ELR (cell line): Measurements from ENCODE around the gene MACC1.

Source experiments
- DNase-seq: peaks from one replicate; pipeline ENCODE4 v3.0.0-alpha.2; 2015; ENCODE audit warnings: low read depth

MACC1 gene

DNA sequence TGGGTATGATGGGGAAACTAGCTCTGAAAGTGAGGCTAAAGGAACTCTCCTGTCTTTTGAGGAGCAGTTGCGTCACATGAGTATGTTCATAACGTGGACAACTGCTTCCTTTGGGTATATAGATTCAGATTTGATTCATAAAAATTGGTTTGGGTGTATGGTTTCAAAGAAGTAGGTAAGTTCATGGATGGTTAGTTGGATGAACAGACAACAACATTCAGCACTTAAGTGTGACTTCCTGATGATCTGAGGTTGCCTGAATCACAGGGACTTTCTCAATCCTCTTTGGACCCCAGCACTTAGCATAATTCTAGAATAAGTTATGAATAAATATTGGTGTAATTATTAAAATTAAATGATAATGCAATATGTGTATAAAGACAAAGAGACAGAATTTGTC is 43.4 kb downstream of the MACC1 start:
- DNase-seq = no peak

DNA sequence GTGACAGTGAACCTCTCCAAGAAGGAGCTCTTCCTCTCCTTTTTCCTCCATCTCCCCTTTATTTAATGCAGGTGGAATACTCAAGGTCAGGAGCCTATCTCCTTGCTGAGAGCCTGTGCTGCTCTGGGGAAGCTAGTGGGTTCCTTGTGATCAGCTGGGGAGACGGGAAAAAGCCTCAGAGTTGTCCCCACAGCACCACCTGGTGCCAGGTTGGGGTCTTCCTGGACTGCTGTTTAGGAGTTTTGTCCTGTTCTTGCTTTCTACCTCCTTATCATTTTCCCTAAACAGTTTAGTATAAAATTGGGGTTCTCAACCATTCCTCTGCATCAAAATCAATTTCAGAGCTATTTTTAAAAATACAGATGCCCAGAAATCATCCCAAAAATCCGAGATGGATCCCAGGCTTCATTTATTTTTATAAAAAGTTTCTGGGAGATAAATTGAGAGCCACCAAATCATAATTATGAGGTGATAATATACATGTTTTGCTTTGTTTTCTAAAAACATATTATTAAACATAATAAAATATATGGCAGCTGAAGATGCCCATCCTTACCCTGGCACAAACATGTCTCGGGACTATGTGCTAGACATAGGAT is 44.3 kb downstream of the MACC1 start:
- peak; percentile 67 for DNase-seq

DNA sequence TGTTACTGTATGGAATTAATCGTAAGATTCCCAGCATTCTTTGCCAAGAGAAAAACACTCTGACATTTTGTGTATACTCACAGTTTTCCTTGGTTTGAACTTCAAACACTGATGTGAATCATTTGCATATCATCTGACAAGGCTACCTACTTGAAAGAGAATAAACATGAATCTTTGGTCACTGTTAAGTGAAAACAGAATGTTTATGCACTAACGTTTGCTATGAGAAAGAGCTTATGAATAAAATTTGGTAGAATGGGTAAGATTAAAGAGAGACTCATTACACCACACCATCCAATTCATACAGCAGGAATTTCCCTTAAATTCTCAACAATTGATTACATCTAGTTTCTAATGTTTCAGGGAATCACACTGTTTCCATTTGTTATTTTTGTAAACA is 46.6 kb downstream of the MACC1 start:
- DNase-seq = no peak

DNA sequence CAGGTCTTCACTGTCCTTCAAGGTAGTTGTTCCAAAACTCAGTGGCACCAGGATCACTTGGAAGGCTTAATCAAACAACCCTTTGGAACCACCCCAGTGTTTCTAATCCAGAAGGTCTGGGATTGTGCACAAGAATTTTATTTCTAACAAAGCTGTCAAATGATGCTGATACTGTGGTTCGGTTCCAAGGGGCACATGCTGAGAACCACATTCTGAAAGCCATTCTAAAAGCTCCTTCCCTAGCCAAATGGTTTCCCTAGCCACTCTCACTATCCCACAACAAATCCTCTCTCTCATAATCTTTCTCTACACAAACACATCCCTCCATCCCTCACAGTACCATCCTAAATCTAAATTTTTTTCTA is 52.1 kb downstream of the MACC1 start:
- DNase-seq = no peak

DNA sequence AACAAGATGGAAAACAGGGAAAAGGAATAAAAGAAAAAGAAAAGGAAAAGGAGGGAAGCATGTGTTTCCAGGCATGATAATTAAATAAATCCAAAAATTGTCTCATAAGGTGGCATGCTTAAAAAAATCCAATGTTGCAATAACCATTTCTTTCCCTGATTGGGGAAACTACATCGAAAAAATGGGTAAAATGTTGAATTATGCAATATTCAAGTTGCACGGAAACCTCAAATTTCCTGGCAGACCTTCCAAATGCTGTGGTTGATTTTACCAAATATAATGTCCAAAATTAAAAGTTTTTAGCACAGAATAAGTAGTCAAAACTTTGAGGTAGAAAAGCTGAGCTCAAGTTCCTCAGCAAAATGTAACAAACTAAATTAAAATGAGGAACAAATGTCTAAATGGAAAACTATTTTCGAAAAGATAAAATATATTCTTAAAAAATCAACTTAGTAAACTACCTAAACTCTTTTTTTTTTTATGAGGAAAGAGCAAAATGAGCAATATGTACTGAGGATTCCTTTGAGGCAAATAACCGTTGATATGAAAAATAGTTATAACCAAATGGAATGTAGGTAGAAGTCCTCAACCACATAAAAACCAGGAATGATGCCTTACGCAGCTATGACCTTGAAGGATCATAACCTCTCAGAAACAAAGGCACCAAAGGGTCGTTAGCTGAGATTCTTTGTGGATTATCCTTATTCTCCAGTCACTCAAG is 52.6 kb downstream of the MACC1 start:
- DNase-seq = no peak

DNA sequence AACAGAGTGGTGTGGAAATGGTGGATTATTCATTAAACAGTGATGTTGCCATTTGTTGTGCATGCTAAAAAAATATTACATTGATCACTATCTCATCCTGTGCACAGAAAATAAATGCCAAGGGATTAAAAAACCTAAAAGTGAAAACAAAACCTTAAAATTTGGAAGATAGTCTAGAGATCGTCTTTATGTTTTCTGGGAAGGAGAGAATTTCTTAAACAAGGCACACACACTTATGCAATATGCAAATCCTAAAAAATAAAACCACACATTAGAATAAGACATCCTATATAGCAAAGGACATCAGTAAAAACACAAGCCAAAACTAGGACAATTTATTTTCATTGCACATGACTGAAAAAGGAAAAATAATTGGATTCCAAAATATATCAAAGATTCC is 54.5 kb downstream of the MACC1 start:
- DNase-seq = no peak

DNA sequence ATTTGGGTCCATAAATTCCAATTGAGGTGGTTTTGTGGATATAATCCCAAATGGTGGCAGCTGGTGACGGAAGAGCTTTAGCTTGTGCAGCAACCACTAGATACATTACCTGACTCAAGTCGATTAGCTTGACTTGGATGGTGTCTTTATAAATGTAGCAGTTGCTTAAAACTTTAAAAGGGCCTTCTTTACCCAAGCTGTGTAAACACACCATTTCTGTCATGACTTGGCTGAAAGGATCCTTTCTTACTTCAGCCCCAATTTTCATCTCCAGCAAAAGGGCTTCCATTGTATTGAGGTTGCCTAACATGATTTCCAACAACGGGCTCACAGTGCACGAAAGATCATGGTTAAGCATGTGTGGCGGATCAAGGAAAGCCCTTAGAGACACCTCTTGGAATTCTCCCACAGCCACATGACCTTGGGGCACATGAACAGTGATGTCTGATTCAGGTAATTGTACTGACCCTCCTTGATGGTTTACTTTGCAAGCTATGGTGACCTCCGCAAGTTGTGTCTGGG is 57.9 kb downstream of the MACC1 start:
- no peak for DNase-seq

DNA sequence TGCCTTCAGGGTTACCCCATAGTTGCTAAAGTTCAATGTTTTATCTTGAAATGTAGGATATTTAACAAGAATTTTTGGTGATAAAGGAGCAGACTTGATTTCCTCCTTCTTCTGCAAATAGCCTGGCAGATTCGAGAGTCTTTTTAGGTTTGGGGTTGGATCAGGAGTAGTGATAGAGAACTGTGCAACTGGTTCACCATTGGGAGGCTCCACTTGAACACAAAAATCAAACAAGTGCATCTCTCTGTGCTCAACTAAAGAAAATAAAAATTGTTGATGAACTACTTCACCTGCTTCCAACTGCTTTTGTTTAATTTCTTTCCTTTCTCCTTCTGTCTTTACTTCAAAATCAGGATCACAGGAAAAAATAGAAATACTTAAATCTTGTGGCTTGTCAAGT is 58.5 kb downstream of the MACC1 start:
- no peak for DNase-seq

DNA sequence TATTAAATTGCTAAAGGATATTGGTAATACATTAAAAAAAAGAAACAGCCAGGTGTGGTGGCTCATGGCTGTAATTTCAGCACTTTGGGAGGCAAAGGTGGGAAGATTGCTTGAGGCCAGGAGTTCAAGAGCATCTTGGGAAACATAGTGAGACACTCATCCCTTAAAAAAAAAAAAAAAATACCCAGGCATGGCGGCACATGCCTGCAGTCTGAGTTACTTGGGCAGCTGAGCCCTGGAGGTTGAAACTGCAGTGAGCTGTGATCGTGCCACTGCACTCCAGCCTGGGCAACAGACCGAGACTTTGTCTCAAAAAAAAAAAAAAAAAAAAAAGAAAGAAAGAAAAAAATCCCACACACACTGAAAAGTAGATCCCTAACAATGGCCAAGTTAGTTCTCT is 59.7 kb downstream of the MACC1 start:
- DNase-seq = no peak

DNA sequence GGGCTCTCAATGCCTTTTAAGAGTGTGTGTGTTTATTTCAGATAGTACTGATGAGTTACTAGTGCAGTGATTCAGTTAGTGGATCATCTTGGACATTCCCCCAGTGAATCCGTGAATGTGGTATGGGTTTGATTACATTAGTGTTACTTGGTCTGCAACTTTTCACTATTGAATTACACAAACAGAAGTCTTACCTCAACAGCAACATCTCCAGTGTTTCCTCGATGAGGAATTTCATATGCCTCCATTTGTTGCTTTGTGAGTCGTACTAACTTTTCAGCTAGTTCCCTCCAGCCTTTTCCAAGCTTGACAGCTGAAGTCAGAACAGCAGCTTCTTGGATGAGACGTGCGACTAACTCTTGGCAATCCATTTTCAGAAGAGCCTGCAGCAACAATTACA is 63.2 kb downstream of the MACC1 start:
- DNase-seq = peak; percentile 41

DNA sequence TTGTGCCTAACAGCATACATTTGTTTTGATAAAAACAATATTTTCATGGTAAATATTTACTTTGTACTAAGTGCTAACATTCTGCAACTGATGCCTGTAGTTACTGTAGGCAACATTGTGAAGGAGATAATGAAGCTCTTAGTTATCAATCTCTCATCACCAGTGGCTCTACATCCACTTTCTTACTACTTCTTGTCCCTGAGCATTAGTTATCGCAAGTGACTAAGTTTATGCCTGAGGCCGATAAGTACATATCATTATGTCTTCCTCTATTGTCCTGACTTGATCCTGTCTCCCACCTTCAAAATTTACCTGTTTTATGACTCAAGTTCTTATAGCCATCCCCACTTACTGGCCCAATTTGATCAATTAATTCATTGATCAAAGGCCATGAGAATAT is 63.6 kb downstream of the MACC1 start:
- DNase-seq = peak; percentile 13

DNA sequence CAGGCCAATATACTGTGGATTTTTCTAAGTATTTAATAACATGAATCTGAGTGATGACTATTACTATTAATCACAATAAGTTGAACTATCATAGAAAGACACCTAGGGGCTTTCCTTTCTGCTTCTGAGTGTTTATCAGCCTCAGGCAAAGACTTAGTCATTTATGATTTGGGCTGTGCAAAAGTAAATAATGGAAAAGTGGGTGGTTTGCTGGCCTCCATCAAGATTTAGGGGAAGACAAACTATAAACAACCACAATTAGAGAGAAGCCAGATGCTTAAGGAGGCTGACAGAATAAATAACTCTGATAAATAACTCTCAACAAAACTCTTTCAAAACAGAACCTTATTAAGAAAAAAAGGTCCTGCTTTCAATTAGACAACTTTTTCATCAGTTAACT is 64.7 kb downstream of the MACC1 start:
- peak; percentile 64 for DNase-seq

DNA sequence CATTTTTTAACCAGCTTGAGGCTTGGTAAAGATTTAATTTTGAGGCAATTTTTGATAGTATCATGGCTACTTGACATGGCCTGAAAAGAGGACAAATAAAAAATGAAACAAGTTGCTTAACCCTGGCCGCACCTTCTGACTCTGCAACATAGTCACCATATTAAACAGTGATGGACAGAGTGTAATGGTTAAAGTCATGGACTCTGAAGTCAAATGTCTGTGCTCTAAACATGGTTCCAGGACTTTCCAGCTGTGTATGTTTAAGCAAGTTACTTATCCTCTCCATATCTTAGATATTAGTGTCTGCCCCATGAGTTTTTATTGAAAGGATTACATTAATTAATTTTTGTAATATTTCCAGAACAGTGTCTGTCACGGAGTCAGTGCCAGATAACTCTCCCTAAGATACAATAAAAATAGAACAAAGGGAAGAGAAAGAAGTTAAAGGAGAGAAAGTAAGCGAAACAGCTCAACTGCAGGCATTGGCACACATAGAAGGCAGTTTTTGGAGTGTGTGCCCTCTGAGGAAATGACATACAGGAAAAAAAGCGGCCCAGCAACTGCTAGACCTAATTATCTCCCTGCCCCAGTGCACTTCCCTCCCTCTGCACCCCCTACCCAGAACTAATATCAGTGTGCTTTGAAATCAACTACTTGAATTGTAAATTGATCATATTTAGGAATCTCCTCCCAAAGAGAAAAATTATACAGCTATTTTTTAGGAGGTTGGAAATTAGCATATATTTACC is 65.3 kb downstream of the MACC1 start:
- no peak for DNase-seq

DNA sequence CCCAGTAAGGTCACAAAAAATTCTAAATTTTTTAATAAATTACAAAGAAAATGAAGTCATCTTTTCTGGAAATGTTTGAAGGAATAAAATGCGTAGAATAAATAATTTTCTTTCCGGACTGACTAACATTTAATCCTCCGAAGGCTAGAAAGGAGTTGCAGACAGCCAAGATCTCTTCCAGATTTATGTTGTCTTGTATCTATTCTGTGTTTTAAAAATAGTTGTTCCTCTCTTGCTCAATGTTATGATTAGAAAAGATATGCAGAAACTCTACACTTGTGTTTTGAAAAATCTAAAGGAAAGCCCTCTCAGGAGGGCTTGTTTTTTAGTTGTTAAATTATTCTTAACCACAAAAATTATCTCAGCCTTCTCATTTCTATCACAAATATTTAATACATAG is 70.7 kb downstream of the MACC1 start:
- no peak for DNase-seq

DNA sequence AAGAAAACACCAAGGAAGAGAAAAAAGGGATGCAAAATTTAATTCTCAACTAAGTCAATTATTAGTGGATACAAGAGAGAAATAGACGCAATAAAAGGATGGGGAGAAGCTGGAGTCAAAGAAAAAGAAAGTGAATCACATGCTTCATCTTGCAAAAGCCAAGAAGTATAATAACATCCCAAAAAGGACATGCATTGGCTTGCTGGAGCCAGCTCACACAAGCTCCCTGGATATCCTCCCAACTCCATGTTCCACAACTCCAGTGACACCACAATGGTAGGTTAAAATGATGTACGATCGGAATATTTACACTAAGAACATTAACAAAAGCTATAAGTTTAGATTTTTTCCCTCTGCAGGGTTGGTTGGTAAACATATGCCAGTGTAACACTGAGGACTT is 72.4 kb downstream of the MACC1 start:
- no peak for DNase-seq

DNA sequence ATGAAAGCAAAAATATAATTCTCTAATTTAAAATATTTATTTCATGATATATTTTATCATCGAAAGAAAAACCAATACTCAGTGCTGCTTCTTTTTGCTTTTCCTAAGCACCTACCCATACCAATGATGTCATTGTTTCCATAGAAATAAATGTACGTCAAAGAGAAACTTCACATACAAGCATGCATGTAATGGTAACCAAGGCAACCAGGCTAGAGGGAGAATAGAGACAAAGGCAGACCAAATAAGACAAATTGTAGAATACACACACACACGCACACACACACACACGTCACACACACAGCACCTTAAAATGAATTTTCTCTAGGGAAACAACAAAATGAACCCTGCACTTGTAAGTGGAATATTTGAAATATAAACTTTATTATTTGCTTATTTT is 75.5 kb downstream of the MACC1 start:
- DNase-seq = no peak

DNA sequence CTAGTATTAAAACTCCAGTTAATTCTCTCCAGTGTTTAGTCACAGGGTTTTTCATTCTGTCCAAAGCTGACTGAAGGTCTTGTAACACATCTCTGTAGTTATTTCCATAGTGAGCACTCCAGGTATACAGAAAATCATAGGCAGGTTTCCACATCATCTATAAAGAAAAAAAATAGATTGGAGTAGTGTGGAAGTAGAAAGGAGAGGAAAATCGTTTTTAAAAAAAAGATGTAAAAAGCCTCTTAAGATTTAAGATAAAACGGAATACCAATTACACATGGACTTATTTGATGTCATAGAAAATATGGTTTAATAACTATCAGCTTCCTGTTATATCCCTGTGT is 76.2 kb downstream of the MACC1 start:
- no peak for DNase-seq

DNA sequence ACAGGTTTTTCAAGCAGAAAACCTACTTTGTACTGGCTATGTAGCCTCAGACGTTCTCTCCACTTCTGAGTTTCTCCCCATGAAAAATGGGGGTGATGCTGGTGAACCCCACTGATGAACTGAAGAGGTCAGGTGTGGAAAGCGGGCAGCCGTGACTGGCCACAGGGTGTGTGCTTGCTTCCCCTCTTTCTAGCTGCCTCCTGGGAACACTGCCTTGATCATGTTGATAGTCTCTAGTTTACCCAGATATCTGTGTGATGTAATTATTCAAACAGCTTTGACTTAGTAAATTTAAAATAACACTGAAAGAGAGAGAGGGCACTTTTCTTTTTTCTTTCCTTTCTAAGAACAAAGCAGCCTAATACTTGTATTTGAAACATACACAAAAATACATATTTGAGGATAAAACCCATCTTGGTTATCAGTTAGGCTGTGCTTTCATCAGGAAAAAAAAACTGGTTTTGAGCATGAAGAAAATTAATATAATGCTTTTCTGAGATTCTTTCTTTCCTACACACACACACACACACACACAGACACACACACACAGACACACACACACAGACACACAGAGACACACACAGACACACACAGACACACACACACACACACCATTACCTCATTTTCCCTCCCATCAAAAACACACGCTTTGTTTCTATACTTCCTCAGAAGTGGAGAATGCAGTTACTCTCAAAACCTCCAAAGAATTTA is 76.7 kb downstream of the MACC1 start:
- DNase-seq = no peak

DNA sequence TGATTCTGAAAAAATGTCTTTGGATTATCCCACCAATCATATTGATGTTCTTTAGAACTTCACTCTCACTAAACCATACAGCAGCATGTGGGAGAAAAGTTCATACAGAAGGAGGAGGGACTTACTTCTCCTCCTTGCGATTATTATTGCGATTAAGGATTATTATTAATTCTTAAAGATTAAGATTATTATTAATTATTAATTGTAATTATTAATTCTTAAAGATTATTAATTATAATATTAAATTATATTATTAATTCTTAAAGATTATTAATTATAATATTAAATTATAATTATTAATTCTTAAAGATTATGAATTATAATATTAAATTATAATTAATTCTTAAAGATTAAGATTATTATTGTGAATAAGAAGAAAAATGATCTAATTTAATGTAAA is 80.5 kb downstream of the MACC1 start:
- no peak for DNase-seq

DNA sequence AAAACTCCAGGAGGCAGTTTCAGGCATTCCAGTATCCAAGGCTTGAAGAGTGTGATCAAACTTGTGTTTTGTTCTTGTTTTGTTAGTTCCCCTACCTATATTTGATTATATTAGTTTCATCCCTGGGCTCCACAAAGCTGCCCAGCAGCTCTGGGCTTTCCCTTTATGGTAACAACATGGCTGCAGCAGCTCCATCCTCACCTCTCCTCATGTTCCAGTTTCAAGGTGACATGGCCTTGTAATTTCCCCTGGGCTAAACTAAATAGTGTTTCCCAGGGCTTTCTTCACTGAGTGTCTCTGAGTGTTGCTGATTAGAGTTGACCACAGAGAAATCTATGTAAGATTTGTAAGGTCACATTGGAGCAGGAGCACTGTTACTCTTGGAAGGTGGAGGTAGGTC is 83.4 kb downstream of the MACC1 start:
- DNase-seq = no peak

DNA sequence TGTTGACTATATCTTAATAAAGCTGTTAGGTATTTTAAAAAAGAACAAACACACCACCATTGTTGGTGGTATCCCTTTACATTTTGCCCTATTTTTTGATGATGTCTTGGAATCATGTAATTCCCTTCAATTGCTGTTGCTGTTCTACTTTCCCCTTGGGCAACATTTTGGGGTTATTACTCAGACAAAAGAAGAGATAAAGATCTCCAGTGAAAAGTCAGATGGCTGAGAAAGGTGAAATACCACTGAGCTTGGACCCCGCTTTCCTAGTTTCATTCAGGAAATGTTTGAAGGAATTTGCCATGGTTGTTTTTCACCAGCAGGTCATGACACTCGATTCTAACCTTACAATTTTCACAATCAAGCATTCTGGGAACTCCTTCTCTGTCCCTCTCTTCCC is 84.6 kb downstream of the MACC1 start:
- DNase-seq = peak; percentile 23

DNA sequence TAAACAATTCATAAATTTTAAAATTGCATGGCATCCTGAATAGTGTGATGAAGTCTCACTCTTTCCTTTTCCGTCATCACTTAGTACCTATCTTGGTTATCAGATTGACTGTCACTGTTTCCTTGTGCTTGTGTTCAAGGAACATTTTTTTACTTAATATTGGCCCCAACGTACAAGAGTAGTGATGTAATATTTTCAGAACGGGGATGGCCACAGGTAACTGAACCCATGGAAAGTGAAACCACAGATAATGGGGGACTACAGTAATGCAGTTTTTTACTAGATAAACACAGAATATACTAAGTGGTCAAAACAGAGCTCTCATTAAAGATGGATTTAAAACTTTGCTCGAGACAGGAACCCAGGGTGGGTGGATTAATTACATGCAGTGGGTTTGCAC is 85.4 kb downstream of the MACC1 start:
- no peak for DNase-seq

DNA sequence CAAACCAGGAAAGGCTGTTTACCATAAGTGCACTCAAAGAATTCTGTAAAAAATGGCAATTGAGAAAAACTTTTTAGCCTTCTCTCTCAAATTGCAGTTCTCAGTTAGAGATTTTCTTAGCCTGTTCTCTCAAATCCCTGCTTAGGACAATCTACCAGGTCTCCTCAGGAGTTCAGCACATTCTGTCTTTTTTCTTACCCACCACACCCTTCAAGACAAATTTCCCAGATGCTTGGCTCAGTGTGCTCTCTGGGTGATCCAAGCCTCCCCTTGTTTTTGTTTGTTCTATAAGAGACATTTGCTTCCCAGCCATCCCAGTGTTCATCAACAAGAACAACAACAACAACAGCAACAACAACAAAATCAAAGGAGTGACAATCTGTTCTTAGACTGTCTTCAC is 87.3 kb downstream of the MACC1 start:
- DNase-seq = no peak
